ENCODE results near the gene TNIK. TPM values are rescaled to one million over a fixed set of nuclear protein-coding genes. Genes with fewer than 3 reads are reported as not detected.

TNIK gene
- total RNA-seq, 4 donors from 2014 or later, result 32.9 to 52.0 (median 40.2) TPM

GRCh38 chr3:171465763-171466162, 5.6 kb upstream of the TNIK start:
- intact Hi-C loops (cut with DNase I; ENCODE audit: low total_unique reads) (loop anchor here (5.0 kb wide), 1 partner anchor 1363 kb away; no protein-coding TSS in a partner anchor), in situ Hi-C loops (cut with MboI; ENCODE audit: low pct_ligation_motif_present in 1 of 4, low pct_unique_long_range_greater_than_20kb in 1 of 4, low sequenced_read_pairs in 3 of 4) (no loop called here)
- no peak for TF ChIP-seq EP300 (IDR thresholded peaks at IDR 0.05; ENCODE audit: low read depth)
- TF ChIP-seq POLR2AphosphoS5 (IDR thresholded peaks at IDR 0.05), result no peak
- no peak for TF ChIP-seq POLR2A (IDR thresholded peaks at IDR 0.05)
- no peak for TF ChIP-seq CTCF (IDR thresholded peaks at IDR 0.05)
- peaks cover 0 to 13% (median 5%) of the 10 kb centered on the region in 4 donors for H3K4me1 ChIP-seq
- H3K27me3 ChIP-seq, result no peaks in the 10 kb centered on the region
- H3K27ac ChIP-seq, result no peak overlapping the region
- H3K4me3 ChIP-seq, result no peak overlapping the region
- no peaks in the 10 kb centered on the region for H3K9me3 ChIP-seq
- DNase-seq, result no peak
- H3K36me3 ChIP-seq, result no peaks in the 10 kb centered on the region
- 88 to 93% methylated on average over 3 of the region's 3 CpGs for WGBS, 2 donors (ENCODE audit: low coverage in 1 of 2)

DNA sequence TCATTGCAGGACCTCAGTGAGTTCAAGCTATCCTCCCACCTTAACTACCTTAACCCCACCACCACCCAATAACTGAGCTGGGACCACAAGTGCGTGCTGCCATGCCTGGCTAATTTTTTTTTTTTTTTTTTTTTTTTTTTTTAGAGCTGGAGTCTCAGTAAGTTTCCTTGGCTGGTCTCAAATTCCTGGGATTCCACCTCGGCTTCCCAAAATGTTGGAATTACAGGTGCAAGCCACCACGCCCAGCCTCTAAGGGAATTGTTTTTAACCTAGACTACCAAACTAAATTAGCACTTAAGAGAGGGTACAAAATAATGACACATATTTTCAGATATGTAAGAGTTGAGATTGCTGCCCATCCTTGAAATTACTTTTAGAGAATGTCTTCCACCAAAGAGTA, 4.3 kb upstream of the TNIK start:
- TF ChIP-seq POLR2A (IDR thresholded peaks at IDR 0.05) (no peak), CTCF (IDR thresholded peaks at IDR 0.05) (no peak), EP300 (IDR thresholded peaks at IDR 0.05; ENCODE audit: low read depth) (no peak), POLR2AphosphoS5 (IDR thresholded peaks at IDR 0.05) (no peak)
- no peaks in the 10 kb centered on the region for H3K9me3 ChIP-seq
- in situ Hi-C loops (cut with MboI; ENCODE audit: low pct_ligation_motif_present in 1 of 4, low pct_unique_long_range_greater_than_20kb in 1 of 4, low sequenced_read_pairs in 3 of 4), result no loop called here
- 91 to 96% methylated on average over 3 of the region's 3 CpGs for WGBS, 2 donors (ENCODE audit: low coverage in 1 of 2)
- H3K27me3 ChIP-seq, result no peaks in the 10 kb centered on the region
- H3K4me3 ChIP-seq, result no peak overlapping the region
- no peaks in the 10 kb centered on the region for H3K36me3 ChIP-seq
- peaks cover 0 to 13% (median 5%) of the 10 kb centered on the region in 4 donors for H3K4me1 ChIP-seq
- H3K27ac ChIP-seq, result no peak overlapping the region
- intact Hi-C loops (cut with DNase I; ENCODE audit: low total_unique reads), result no loop called here
- no peak for DNase-seq

GRCh38 chr3:171462224-171462623, 2.0 kb upstream of the TNIK start:
- intact Hi-C loops (cut with DNase I; ENCODE audit: low total_unique reads) (no loop called here), in situ Hi-C loops (cut with MboI; ENCODE audit: low pct_ligation_motif_present in 1 of 4, low pct_unique_long_range_greater_than_20kb in 1 of 4, low sequenced_read_pairs in 3 of 4) (no loop called here)
- no peak for DNase-seq
- Histone ChIP-seq H3K27ac (no peak overlapping the region), H3K4me3 (no peak overlapping the region), H3K4me1 (peaks cover 0 to 28% (median 17%) of the 10 kb centered on the region in 4 donors), H3K9me3 (no peaks in the 10 kb centered on the region), H3K27me3 (no peaks in the 10 kb centered on the region), H3K36me3 (no peaks in the 10 kb centered on the region)
- 47 to 60% methylated on average over 1 of the region's 1 CpG for WGBS, 2 donors (ENCODE audit: low coverage in 1 of 2)
- TF ChIP-seq POLR2A (IDR thresholded peaks at IDR 0.05), result no peak
- no peak for TF ChIP-seq CTCF (IDR thresholded peaks at IDR 0.05)
- TF ChIP-seq POLR2AphosphoS5 (IDR thresholded peaks at IDR 0.05), result no peak
- TF ChIP-seq EP300 (IDR thresholded peaks at IDR 0.05; ENCODE audit: low read depth), result no peak

DNA sequence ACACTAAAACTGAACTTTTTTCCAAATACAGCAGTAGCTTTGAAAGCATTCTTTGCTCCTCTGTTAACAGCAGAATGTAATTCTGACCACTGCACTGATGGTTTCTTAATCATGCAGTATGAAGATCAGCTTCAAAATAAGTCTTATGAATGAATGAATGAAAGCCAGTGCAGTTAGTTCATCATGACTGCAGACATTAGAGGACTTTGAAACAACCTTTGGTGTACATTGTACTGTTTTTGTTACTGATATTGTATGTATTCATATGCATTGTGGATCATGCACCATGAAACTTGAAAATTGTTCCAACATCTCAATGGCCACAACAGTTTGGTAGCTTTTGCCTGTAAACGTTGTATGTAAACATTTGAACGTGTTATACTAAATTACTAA, 1.3 kb upstream of the TNIK start:
- Histone ChIP-seq H3K36me3 (no peaks in the 10 kb centered on the region), H3K27me3 (no peaks in the 10 kb centered on the region), H3K9me3 (no peaks in the 10 kb centered on the region), H3K4me3 (peak overlapping the region; percentile 69 to 85 (median 78)), H3K27ac (peak overlapping the region; percentile 90 to 95 (median 92)), H3K4me1 (peaks cover 0 to 35% (median 21%) of the 10 kb centered on the region in 4 donors)
- WGBS, 2 donors (ENCODE audit: low coverage in 1 of 2), result 15 to 21% methylated on average over 2 of the region's 2 CpGs
- intact Hi-C loops (cut with DNase I; ENCODE audit: low total_unique reads) (no loop called here), in situ Hi-C loops (cut with MboI; ENCODE audit: low pct_ligation_motif_present in 1 of 4, low pct_unique_long_range_greater_than_20kb in 1 of 4, low sequenced_read_pairs in 3 of 4) (no loop called here)
- TF ChIP-seq POLR2AphosphoS5 (IDR thresholded peaks at IDR 0.05) (no peak), CTCF (IDR thresholded peaks at IDR 0.05) (no peak), POLR2A (IDR thresholded peaks at IDR 0.05) (no peak), EP300 (IDR thresholded peaks at IDR 0.05; ENCODE audit: low read depth) (no peak)
- no peak for DNase-seq
